ENCODE measurements around the gene NOG.

NOG gene

DNA sequence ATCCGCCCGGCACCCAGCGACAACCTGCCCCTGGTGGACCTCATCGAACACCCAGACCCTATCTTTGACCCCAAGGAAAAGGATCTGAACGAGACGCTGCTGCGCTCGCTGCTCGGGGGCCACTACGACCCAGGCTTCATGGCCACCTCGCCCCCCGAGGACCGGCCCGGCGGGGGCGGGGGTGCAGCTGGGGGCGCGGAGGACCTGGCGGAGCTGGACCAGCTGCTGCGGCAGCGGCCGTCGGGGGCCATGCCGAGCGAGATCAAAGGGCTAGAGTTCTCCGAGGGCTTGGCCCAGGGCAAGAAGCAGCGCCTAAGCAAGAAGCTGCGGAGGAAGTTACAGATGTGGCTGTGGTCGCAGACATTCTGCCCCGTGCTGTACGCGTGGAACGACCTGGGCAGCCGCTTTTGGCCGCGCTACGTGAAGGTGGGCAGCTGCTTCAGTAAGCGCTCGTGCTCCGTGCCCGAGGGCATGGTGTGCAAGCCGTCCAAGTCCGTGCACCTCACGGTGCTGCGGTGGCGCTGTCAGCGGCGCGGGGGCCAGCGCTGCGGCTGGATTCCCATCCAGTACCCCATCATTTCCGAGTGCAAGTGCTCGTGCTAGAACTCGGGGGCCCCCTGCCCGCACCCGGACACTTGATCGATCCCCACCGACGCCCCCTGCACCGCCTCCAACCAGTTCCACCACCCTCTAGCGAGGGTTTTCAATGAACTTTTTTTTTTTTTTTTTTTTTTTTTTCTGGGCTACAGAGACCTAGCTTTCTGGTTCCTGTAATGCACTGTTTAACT, 1.0 kb downstream of the NOG start:
- Histone ChIP-seq H3K4me3 (ENCODE audit: low read depth in 1 of 2, low read length in 2 of 2) (peak overlapping the region in 1 of 2 experiments; percentile 82; a peak in 2 of 4 replicates), H3K4me1 (ENCODE audit: insufficient read depth, low read length) (peaks cover 34% of the 10 kb centered on the region), H3K4me2 (ENCODE audit: insufficient read depth, low read length) (peak overlapping the region; percentile 100), H3K79me2 (ENCODE audit: insufficient read depth, low read length) (no peaks in the 10 kb centered on the region), H3K36me3 (ENCODE audit: insufficient read depth, low read length) (no peaks in the 10 kb centered on the region), H3K9me3 (ENCODE audit: insufficient read depth, low read length, severe bottlenecking) (no peaks in the 10 kb centered on the region), H4K20me1 (ENCODE audit: insufficient read depth, low read length) (peaks cover 12% of the 10 kb centered on the region; the same call in 1 of the 2 replicates), H3K27ac (ENCODE audit: low read length) (no peak overlapping the region), H2AFZ (ENCODE audit: low read depth, low read length) (no peak overlapping the region), H3K9ac (ENCODE audit: low read depth, low read length) (peak overlapping the region; percentile 64; the same call in 1 of the 2 replicates), H3K27me3 (ENCODE audit: insufficient read depth, low read length, poor library complexity) (peaks cover 66% of the 10 kb centered on the region)
- ATAC-seq (ENCODE audit: insufficient read depth, low read depth) (peak; percentile 48), DNase-seq (peak; percentile 47)
- no peak for TF ChIP-seq EZH2 (IDR thresholded peaks at IDR 0.05; ENCODE audit: borderline replicate concordance, low read depth, low read length, severe bottlenecking)
- TF ChIP-seq, protein P1, sequence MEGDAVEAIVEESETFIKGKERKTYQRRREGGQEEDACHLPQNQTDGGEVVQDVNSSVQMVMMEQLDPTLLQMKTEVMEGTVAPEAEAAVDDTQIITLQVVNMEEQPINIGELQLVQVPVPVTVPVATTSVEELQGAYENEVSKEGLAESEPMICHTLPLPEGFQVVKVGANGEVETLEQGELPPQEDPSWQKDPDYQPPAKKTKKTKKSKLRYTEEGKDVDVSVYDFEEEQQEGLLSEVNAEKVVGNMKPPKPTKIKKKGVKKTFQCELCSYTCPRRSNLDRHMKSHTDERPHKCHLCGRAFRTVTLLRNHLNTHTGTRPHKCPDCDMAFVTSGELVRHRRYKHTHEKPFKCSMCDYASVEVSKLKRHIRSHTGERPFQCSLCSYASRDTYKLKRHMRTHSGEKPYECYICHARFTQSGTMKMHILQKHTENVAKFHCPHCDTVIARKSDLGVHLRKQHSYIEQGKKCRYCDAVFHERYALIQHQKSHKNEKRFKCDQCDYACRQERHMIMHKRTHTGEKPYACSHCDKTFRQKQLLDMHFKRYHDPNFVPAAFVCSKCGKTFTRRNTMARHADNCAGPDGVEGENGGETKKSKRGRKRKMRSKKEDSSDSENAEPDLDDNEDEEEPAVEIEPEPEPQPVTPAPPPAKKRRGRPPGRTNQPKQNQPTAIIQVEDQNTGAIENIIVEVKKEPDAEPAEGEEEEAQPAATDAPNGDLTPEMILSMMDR (IDR thresholded peaks at IDR 0.05; ENCODE audit: borderline replicate concordance, extremely low read depth, low read length, poor library complexity, severe bottlenecking): no peak

- ATAC-seq (ENCODE audit: insufficient read depth, low read depth) (no peak), DNase-seq (no peak)
- peaks cover 12% of the 10 kb centered on the region; the same call in 1 of the 2 replicates for H4K20me1 ChIP-seq (ENCODE audit: insufficient read depth, low read length)
- H3K4me2 ChIP-seq (ENCODE audit: insufficient read depth, low read length): peak overlapping the region; percentile 100; the same call in 1 of the 2 replicates
- H3K27me3 ChIP-seq (ENCODE audit: insufficient read depth, low read length, poor library complexity): peaks cover 64% of the 10 kb centered on the region
- H2AFZ ChIP-seq (ENCODE audit: low read depth, low read length): no peak overlapping the region
- H3K4me3 ChIP-seq (ENCODE audit: low read depth in 1 of 2, low read length in 2 of 2): no peak overlapping the region
- no peaks in the 10 kb centered on the region for H3K79me2 ChIP-seq (ENCODE audit: insufficient read depth, low read length)
- H3K4me1 ChIP-seq (ENCODE audit: insufficient read depth, low read length): peaks cover 34% of the 10 kb centered on the region
- no peaks in the 10 kb centered on the region for H3K9me3 ChIP-seq (ENCODE audit: insufficient read depth, low read length, severe bottlenecking)
- no peaks in the 10 kb centered on the region for H3K36me3 ChIP-seq (ENCODE audit: insufficient read depth, low read length)
- H3K9ac ChIP-seq (ENCODE audit: low read depth, low read length): no peak overlapping the region
- TF ChIP-seq EZH2 (IDR thresholded peaks at IDR 0.05; ENCODE audit: borderline replicate concordance, low read depth, low read length, severe bottlenecking): no peak
- TF ChIP-seq, protein P1 (IDR thresholded peaks at IDR 0.05; ENCODE audit: borderline replicate concordance, extremely low read depth, low read length, poor library complexity, severe bottlenecking): no peak
- no peak overlapping the region for H3K27ac ChIP-seq (ENCODE audit: low read length)
Measured at GRCh38 chr17:56595108-56595418, 1.6 kb downstream of the NOG start.

DNA sequence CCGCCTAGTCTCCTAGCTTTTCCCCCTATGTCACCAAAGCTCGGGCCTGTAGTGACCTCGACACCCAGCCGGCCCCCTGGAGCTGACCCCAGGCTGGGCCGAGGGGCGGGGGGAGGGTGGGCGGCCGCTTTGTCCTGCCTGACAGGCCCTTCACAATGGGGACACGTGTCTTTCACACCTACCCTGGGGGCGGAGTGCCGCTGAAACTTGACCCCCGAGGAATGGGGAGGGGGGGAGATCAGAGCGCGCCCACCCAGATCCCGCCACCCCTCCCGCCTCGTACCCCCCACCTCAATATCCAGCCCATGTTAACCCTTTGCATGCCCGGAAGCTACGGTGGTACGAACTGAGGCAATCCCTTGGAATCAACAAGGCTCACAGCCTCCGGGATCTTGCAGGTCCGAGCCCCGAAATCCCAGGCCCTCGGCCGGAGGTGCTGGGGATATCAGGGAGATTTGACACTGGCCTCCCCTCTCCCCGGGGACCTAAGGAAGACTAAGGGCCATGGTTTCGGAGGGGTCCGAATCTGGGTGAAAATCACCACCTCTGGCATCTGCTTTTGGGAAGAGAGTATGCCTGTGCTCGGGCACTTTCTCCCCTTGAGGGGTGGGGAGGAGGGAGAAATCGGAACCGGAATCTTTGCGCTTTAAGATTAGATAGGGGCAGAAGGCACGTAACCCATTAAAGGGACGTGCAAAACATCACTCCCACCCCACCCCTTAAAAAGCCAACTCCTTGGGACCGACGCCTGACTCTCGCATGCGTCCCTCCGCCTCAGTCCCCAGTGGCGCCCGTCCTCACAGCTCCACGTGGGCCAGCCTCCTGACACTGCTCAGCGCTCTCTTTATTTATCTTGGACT, 2.6 kb downstream of the NOG start:
- peak overlapping the region; percentile 33; the same call in 1 of the 2 replicates for H3K4me2 ChIP-seq (ENCODE audit: insufficient read depth, low read length)
- no peak for TF ChIP-seq EZH2 (IDR thresholded peaks at IDR 0.05; ENCODE audit: borderline replicate concordance, low read depth, low read length, severe bottlenecking)
- TF ChIP-seq, protein P1 (IDR thresholded peaks at IDR 0.05; ENCODE audit: borderline replicate concordance, extremely low read depth, low read length, poor library complexity, severe bottlenecking): no peak
- ATAC-seq (ENCODE audit: insufficient read depth, low read depth): no peak
- no peaks in the 10 kb centered on the region for H3K79me2 ChIP-seq (ENCODE audit: insufficient read depth, low read length)
- H4K20me1 ChIP-seq (ENCODE audit: insufficient read depth, low read length): peaks cover 12% of the 10 kb centered on the region; the same call in 1 of the 2 replicates
- DNase-seq: no peak
- H3K27me3 ChIP-seq (ENCODE audit: insufficient read depth, low read length, poor library complexity): peaks cover 55% of the 10 kb centered on the region
- H3K4me3 ChIP-seq (ENCODE audit: low read depth in 1 of 2, low read length in 2 of 2): no peak overlapping the region
- H3K27ac ChIP-seq (ENCODE audit: low read length): no peak overlapping the region
- H3K9ac ChIP-seq (ENCODE audit: low read depth, low read length): no peak overlapping the region
- no peaks in the 10 kb centered on the region for H3K9me3 ChIP-seq (ENCODE audit: insufficient read depth, low read length, severe bottlenecking)
- peaks cover 34% of the 10 kb centered on the region for H3K4me1 ChIP-seq (ENCODE audit: insufficient read depth, low read length)
- H3K36me3 ChIP-seq (ENCODE audit: insufficient read depth, low read length): no peaks in the 10 kb centered on the region
- no peak overlapping the region for H2AFZ ChIP-seq (ENCODE audit: low read depth, low read length)
